HL-60 (cell line): ENCODE results near the gene TCHP.

Experiments used
- DNase-seq, 2 experiments: peaks; one replicate each; pipeline ENCODE4 v3.0.0-alpha.2; 2010 to 2020; ENCODE audit warnings: low read depth in 1 of 2, low spot score in 1 of 2
- H3K27ac ChIP-seq: fragments of 250-450 bp; sonication (Bioruptor Pico); replicated peaks from 2 replicates; pipeline ENCODE4 v1.5.1; 2020; ENCODE audit warnings: mild to moderate bottlenecking, moderate library complexity
- H3K27me3 ChIP-seq: fragments of 250-450 bp; sonication (Bioruptor Pico); 2 replicates; pipeline ENCODE4 v1.5.1; 2021; ENCODE audit warnings: mild to moderate bottlenecking, moderate library complexity; ENCODE audit not compliant: insufficient read depth, poor library complexity, severe bottlenecking
- H3K4me3 ChIP-seq: replicated peaks from 2 replicates; pipeline ENCODE4 v1.5.1; 2011; ENCODE audit warnings: mild to moderate bottlenecking, control low read depth, low read length; ENCODE audit not compliant: insufficient read depth
- CTCF ChIP-seq: IDR thresholded peaks from one replicate; pipeline ENCODE4 v1.5.1; 2011; ENCODE audit warnings: low read length, control low read depth, inconsistent platforms; ENCODE audit not compliant: insufficient read depth
- GABPA ChIP-seq: IDR thresholded peaks from 2 replicates; pipeline ENCODE4 v1.6.1; 2012; ENCODE audit warnings: low read depth
- POLR2AphosphoS5 ChIP-seq: IDR thresholded peaks from 2 replicates; pipeline ENCODE4 v1.6.1; 2012; ENCODE audit warnings: low read depth
- REST ChIP-seq: IDR thresholded peaks from 2 replicates; pipeline ENCODE4 v1.6.1; 2012; ENCODE audit warnings: low read depth; ENCODE audit not compliant: insufficient replicate concordance
- SPI1 ChIP-seq: IDR thresholded peaks from 2 replicates; pipeline ENCODE4 v1.6.1; 2012; ENCODE audit warnings: low read depth, mild to moderate bottlenecking, borderline replicate concordance

TCHP gene

GRCh38 chr12:109939504-109939903, 39.4 kb downstream of the TCHP start:
- Histone ChIP-seq H3K27me3 (no peaks in the 10 kb centered on the region), H3K4me3 (no peak overlapping the region), H3K27ac (no peak overlapping the region)
- DNase-seq: no peak
- TF ChIP-seq SPI1 (no peak), GABPA (no peak), POLR2AphosphoS5 (no peak), REST (no peak), CTCF (no peak)

- Histone ChIP-seq H3K27me3 (no peaks in the 10 kb centered on the region), H3K4me3 (no peak overlapping the region), H3K27ac (no peak overlapping the region)
- TF ChIP-seq POLR2AphosphoS5 (no peak), SPI1 (no peak), CTCF (no peak), REST (no peak), GABPA (no peak)
- DNase-seq: no peak
These were observed 40.4 kb downstream of the TCHP start for GRCh38 chr12:109940339-109940923.

GRCh38 chr12:109943811-109944210, 43.7 kb downstream of the TCHP start:
- DNase-seq: no peak
- H3K4me3 ChIP-seq: no peak overlapping the region
- H3K27ac ChIP-seq: no peak overlapping the region
- TF ChIP-seq REST (no peak), POLR2AphosphoS5 (no peak), GABPA (no peak), SPI1 (no peak), CTCF (no peak)
- H3K27me3 ChIP-seq: no peaks in the 10 kb centered on the region
